Measurements from ENCODE around the gene HESX1.

DNA sequence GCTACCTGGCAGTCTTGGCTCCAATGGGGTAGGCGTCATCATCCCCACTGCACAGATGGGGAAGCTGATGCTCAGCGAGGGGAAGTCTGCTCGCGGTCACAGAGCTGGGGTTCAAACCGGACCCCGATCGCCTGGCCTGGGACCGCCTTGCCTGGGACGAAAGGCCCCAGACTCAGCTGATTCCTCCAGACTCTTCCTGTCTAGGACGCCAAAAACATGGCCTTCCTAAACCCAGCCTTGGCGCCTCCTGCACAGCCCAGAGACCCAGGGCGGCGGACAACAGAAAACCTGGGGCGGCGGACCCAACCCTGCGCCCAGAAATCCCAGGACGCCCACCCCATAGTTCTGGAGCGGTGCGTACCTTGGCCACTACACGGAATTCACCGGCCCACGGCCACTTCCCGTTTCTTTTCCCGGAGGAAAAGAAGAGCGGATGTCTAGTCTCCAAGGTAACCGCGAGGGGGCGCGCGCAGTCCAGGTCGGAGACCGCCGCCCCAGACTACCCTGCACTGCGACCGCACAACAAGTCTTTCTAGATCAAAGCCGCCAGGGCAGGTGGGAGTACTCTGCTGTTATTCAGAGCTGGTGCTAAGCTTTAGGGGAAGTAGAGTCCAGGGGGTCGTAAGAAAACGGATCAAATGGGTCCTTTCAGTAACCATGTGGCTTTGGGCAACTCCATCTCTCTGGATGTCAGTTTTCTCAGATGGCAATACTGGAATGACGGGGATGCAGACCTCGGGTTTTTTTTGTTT, 29.7 kb downstream of the HESX1 start:
- TF ChIP-seq, protein P1, sequence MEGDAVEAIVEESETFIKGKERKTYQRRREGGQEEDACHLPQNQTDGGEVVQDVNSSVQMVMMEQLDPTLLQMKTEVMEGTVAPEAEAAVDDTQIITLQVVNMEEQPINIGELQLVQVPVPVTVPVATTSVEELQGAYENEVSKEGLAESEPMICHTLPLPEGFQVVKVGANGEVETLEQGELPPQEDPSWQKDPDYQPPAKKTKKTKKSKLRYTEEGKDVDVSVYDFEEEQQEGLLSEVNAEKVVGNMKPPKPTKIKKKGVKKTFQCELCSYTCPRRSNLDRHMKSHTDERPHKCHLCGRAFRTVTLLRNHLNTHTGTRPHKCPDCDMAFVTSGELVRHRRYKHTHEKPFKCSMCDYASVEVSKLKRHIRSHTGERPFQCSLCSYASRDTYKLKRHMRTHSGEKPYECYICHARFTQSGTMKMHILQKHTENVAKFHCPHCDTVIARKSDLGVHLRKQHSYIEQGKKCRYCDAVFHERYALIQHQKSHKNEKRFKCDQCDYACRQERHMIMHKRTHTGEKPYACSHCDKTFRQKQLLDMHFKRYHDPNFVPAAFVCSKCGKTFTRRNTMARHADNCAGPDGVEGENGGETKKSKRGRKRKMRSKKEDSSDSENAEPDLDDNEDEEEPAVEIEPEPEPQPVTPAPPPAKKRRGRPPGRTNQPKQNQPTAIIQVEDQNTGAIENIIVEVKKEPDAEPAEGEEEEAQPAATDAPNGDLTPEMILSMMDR (conservative IDR thresholded peaks at IDR 0.05; ENCODE audit: low read length): peak; percentile 57
- TF ChIP-seq EZH2phosphoT487 (IDR thresholded peaks at IDR 0.05; ENCODE audit: borderline replicate concordance): no peak

Data from Loucy (cell line).